Tibial artery (tissue), 4 donors: ENCODE results near the gene HSPB1.
"Not testable (repeated sequence)": the region's sequence is repeated elsewhere in the genome, so short reads cannot be mapped to it uniquely, and the experiment has no call there.

Experiments used
- DNase-seq, 2 donors: peaks; one replicate each; pipeline ENCODE4 v3.0.0-alpha.2; 2019
- H3K27ac ChIP-seq, 2 donors: fragments of 200-600 bp; sonication (generic) in 1 of 2; 1 replicate in 1 of 2; 2 replicates in 1 of 2; pipeline ENCODE4 v1.5.1; 2018 to 2019; ENCODE audit warnings: mild to moderate bottlenecking in 1 of 2
- H3K27me3 ChIP-seq, 2 donors: fragments of 200-600 bp; sonication (generic) in 1 of 2; one replicate each; pipeline versions ENCODE4 v1.5.1 to v1.6.0; 2016 to 2019
- H3K36me3 ChIP-seq, 3 donors: fragments of 200-600 bp; sonication (generic) in 2 of 3; one replicate each; pipeline ENCODE4 v1.5.1; 2016 to 2019; ENCODE audit warnings: mild to moderate bottlenecking in 2 of 3
- H3K4me1 ChIP-seq, 4 donors: fragments of 200-600 bp; sonication (generic) in 2 of 4; 1 replicate in 3 of 4; 2 replicates in 1 of 4; pipeline ENCODE4 v1.5.1; 2016 to 2019
- H3K4me3 ChIP-seq, 2 donors: fragments of 200-600 bp; sonication (generic) in 1 of 2; 1 replicate in 1 of 2; 2 replicates in 1 of 2; pipeline ENCODE4 v1.5.1; 2018 to 2019; ENCODE audit warnings: mild to moderate bottlenecking in 2 of 2
- H3K9me3 ChIP-seq, 3 donors: fragments of 200-600 bp; sonication (generic) in 1 of 3; one replicate each; pipeline ENCODE4 v1.5.1; 2016 to 2019
- CTCF ChIP-seq, 2 experiments: fragments of 200-600 bp in 1 of 2; fragments of 450-650 bp in 1 of 2; IDR thresholded peaks; one replicate each; pipeline ENCODE4 v1.5.1; 2017 to 2019; ENCODE audit warnings: antibody characterized with exemption in 2 of 2, mild to moderate bottlenecking in 1 of 2, moderate library complexity in 1 of 2
- intact Hi-C: fragments of 100-400 bp; cut with DNase I; formaldehyde crosslinking; loops from one replicate; pipeline ENCODE4 v1.15.0; 2023; ENCODE audit warnings: low total_unique reads

HSPB1 gene

GRCh38 chr7:76333511-76334101 lies 31.1 kb downstream of the HSPB1 start:
- H3K4me1 ChIP-seq = peaks cover 0 to 73% (median 24%) of the 10 kb centered on the region in 4 donors

DNA sequence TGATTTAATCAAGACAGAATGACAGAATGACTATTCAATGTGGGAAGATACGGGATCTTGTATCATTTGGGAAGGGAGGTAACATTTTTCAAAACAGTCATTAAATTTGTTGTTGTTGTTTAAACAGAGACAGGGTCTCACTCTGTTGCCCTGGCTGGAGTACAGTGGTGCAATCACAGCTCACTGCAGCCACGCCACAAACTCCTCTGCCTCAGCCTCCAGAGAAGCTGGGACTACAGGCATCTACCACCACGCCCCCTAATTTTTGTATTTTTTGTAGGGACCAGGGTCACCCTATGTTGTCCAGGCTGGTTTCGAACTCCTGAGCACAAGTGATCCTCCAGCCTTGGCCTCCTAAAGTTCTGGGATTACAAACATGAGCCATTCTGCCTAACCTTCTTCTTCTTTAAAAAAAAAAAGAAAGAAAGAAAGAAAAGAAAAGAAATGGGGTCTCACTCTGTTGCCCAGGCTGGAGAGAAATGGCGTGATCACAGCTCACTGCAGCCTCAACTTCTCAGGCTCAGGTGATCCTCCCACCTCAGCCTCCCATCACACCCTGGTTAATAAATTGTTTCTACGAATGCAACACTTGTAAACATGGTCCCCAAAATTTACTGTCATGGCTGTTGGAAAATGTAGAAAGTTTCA lies 32.0 kb downstream of the HSPB1 start:
- intact Hi-C loops = no loop called here
- peaks cover 4 to 8% (median 6%) of the 10 kb centered on the region in 3 donors for H3K36me3 ChIP-seq
- peak in 1 of 2 donors; percentile 21 for DNase-seq
- peaks cover 0 to 81% (median 26%) of the 10 kb centered on the region in 4 donors for H3K4me1 ChIP-seq
- H3K27ac ChIP-seq = peak overlapping the region; percentile 50 to 64
- no peak for TF ChIP-seq CTCF (IDR thresholded peaks at IDR 0.05)
- H3K4me3 ChIP-seq = no peak overlapping the region
- no peaks in the 10 kb centered on the region for H3K27me3 ChIP-seq
- H3K9me3 ChIP-seq = no peaks in the 10 kb centered on the region

More at GRCh38 chr7:76333511-76334101, 31.1 kb downstream of the HSPB1 start:
- peak; percentile 51 to 87 for DNase-seq
- intact Hi-C loops = no loop called here
- H3K27me3 ChIP-seq = no peaks in the 10 kb centered on the region
- H3K27ac ChIP-seq = peak overlapping the region; percentile 50 to 64
- H3K9me3 ChIP-seq = no peaks in the 10 kb centered on the region
- no peak for TF ChIP-seq CTCF (IDR thresholded peaks at IDR 0.05)
- no peak overlapping the region for H3K4me3 ChIP-seq
- peaks cover 9 to 16% (median 12%) of the 10 kb centered on the region in 3 donors for H3K36me3 ChIP-seq

- H3K4me3 ChIP-seq, H3K27ac ChIP-seq, H3K27me3 ChIP-seq, H3K9me3 ChIP-seq, DNase-seq, H3K36me3 ChIP-seq, intact Hi-C loops: not testable (repeated sequence)
- peaks cover 0 to 91% (median 34%) of the 10 kb centered on the region in 4 donors for H3K4me1 ChIP-seq
Observed at GRCh38 chr7:76335417-76335816, 32.9 kb downstream of the HSPB1 start.

- no peaks in the 10 kb centered on the region for H3K9me3 ChIP-seq
- H3K4me1 ChIP-seq = peaks cover 0 to 91% (median 40%) of the 10 kb centered on the region in 4 donors
- no peak overlapping the region for H3K27ac ChIP-seq
- intact Hi-C loops = no loop called here
- no peak overlapping the region for H3K4me3 ChIP-seq
- no peaks in the 10 kb centered on the region for H3K36me3 ChIP-seq
- DNase-seq = no peak
- no peak for TF ChIP-seq CTCF (IDR thresholded peaks at IDR 0.05)
- no peaks in the 10 kb centered on the region for H3K27me3 ChIP-seq
Observed at GRCh38 chr7:76336094-76336493, 33.6 kb downstream of the HSPB1 start.

- no peak overlapping the region for H3K27ac ChIP-seq
- peak in 1 of 2 donors; percentile 10 for DNase-seq
- TF ChIP-seq CTCF (IDR thresholded peaks at IDR 0.05) = no peak
- H3K4me1 ChIP-seq = peaks cover 0 to 90% (median 42%) of the 10 kb centered on the region in 4 donors
- H3K36me3 ChIP-seq = no peaks in the 10 kb centered on the region
- H3K4me3 ChIP-seq = no peak overlapping the region
- H3K27me3 ChIP-seq = no peaks in the 10 kb centered on the region
- H3K9me3 ChIP-seq = no peaks in the 10 kb centered on the region
- intact Hi-C loops = no loop called here
Observed at GRCh38 chr7:76337147-76337546, 34.7 kb downstream of the HSPB1 start.
